ENCODE data around the gene EXOC2.

DNA sequence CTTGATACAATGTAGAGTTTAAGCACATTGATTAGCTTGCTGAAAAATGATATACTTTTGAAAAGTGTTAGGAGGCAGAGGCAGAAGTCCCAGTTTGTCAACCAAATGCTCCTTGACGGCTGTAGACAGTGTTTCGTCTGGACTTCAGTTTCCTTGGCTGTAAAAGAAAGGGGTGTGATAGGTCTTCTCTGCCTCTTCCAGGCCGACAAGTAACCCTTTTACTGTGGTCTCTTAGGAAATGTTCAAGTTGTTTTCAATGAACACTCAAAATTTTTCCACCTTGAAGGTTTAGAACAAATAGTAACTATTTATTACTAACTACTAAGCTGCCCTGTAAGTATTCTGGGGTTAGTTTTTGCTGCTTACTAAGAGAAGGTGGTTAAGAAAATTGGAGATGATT, 179.0 kb downstream of the EXOC2 start:
- TF ChIP-seq, protein P1, sequence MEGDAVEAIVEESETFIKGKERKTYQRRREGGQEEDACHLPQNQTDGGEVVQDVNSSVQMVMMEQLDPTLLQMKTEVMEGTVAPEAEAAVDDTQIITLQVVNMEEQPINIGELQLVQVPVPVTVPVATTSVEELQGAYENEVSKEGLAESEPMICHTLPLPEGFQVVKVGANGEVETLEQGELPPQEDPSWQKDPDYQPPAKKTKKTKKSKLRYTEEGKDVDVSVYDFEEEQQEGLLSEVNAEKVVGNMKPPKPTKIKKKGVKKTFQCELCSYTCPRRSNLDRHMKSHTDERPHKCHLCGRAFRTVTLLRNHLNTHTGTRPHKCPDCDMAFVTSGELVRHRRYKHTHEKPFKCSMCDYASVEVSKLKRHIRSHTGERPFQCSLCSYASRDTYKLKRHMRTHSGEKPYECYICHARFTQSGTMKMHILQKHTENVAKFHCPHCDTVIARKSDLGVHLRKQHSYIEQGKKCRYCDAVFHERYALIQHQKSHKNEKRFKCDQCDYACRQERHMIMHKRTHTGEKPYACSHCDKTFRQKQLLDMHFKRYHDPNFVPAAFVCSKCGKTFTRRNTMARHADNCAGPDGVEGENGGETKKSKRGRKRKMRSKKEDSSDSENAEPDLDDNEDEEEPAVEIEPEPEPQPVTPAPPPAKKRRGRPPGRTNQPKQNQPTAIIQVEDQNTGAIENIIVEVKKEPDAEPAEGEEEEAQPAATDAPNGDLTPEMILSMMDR (IDR thresholded peaks at IDR 0.05) = no peak
- TF ChIP-seq EZH2 (IDR thresholded peaks at IDR 0.05) (no peak), EZH2phosphoT487 (IDR thresholded peaks at IDR 0.05) (no peak)
